Measurements from ENCODE around the gene FBN1.

DNA sequence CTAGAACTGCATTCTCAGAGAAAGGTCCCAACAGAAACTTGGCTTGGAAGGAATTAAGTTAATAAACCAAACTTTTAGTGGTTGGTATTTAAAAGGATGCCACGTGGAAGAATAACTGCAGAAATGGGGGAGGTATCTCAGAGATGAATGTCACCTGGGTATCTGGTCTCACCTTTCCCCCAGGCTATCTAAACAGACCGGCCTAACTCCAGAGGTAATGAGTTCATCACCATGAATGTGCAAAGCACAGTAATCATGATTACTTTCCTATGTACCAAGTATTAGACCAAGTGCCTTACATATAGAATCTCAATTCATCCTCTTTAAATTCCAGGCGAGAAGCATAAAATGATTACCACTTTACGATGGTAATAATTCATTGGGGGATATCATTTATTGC is 80.8 kb downstream of the FBN1 start:
- TF ChIP-seq, protein P1, sequence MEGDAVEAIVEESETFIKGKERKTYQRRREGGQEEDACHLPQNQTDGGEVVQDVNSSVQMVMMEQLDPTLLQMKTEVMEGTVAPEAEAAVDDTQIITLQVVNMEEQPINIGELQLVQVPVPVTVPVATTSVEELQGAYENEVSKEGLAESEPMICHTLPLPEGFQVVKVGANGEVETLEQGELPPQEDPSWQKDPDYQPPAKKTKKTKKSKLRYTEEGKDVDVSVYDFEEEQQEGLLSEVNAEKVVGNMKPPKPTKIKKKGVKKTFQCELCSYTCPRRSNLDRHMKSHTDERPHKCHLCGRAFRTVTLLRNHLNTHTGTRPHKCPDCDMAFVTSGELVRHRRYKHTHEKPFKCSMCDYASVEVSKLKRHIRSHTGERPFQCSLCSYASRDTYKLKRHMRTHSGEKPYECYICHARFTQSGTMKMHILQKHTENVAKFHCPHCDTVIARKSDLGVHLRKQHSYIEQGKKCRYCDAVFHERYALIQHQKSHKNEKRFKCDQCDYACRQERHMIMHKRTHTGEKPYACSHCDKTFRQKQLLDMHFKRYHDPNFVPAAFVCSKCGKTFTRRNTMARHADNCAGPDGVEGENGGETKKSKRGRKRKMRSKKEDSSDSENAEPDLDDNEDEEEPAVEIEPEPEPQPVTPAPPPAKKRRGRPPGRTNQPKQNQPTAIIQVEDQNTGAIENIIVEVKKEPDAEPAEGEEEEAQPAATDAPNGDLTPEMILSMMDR (IDR thresholded peaks at IDR 0.05), result no peak
- TF ChIP-seq POLR2A (IDR thresholded peaks at IDR 0.05), result no peak

Measured in adrenal gland (tissue), 5 donors.